B cell (primary cell): Measurements from ENCODE around the gene LTO1. TPM values are rescaled to one million over a fixed set of nuclear protein-coding genes. Genes with fewer than 3 reads are reported as not detected.

ENCODE experiments used
- ATAC-seq: fragments of 200-7000 bp; cut with Tn5 transposase; one replicate; pipeline ENCODE4 v1.10.0; 2021; ENCODE audit warnings: low read depth, mild to moderate bottlenecking, moderate number of reproducible peaks, moderate library complexity
- CTCF ChIA-PET: fragments of 350-600 bp; sonication (Branson Sonifier 250); formaldehyde crosslinking; loops from one replicate; lab custom pipeline; 2021; ENCODE audit warnings: antibody characterized with exemption, inconsistent platforms; lab: Charles Lee
- POLR2A ChIA-PET: fragments of 350-600 bp; sonication (Branson Sonifier 250); formaldehyde crosslinking; loops from one replicate; lab custom pipeline; 2021; ENCODE audit warnings: antibody characterized with exemption; lab: Charles Lee
- DNase-seq: peaks from one replicate; pipeline ENCODE4 v3.0.0; 2013
- H2AFZ ChIP-seq: 2 replicates; pipeline ENCODE4 v1.6.1; 2012; ENCODE audit warnings: mild to moderate bottlenecking, low read depth, low read length; ENCODE audit not compliant: insufficient read depth, poor library complexity, severe bottlenecking
- H3K27ac ChIP-seq, 2 donors: 1 replicate in 1 of 2; 2 replicates in 1 of 2; pipeline ENCODE4 v1.5.1; 2012 to 2013; ENCODE audit warnings: low read length in 2 of 2, mild to moderate bottlenecking in 2 of 2, moderate library complexity in 1 of 2
- H3K27me3 ChIP-seq, 4 experiments: fragments of 200-600 bp in 1 of 4; sonication (generic) in 1 of 4; replicated peaks in 1 of 4; 1 replicate in 2 of 4; 2 replicates in 2 of 4; pipeline versions ENCODE4 v1.6.1 to v1.7.0; 2013 to 2016; ENCODE audit warnings: low read length in 3 of 4, mild to moderate bottlenecking in 2 of 4, mixed read lengths in 1 of 4, moderate library complexity in 1 of 4; ENCODE audit not compliant: insufficient read depth in 4 of 4, control insufficient read depth in 3 of 4; ENCODE audit errors: control extremely low read depth in 1 of 4
- H3K36me3 ChIP-seq, 2 experiments: replicated peaks in 1 of 2; 1 replicate in 1 of 2; 2 replicates in 1 of 2; pipeline versions ENCODE4 v1.6.1 to v1.7.1; 2013; ENCODE audit warnings: low read length in 1 of 2; ENCODE audit not compliant: insufficient read depth in 2 of 2, control insufficient read depth in 1 of 2; ENCODE audit errors: control extremely low read depth in 1 of 2, extremely low read depth in 1 of 2
- H3K4me1 ChIP-seq, 2 donors: fragments of 200-600 bp in 1 of 2; sonication (generic) in 1 of 2; 1 replicate in 1 of 2; 2 replicates in 1 of 2; pipeline versions ENCODE4 v1.5.1 to v1.6.1; 2013 to 2017; ENCODE audit warnings: low read length in 2 of 2; ENCODE audit not compliant: control insufficient read depth in 2 of 2, insufficient read depth in 2 of 2
- H3K4me2 ChIP-seq: replicated peaks from 2 replicates; pipeline ENCODE3; 2012; ENCODE audit warnings: mild to moderate bottlenecking, low read depth, low read length; ENCODE audit not compliant: poor library complexity, severe bottlenecking
- H3K4me3 ChIP-seq, 5 experiments: fragments of 200-600 bp in 1 of 5; sonication (generic) in 1 of 5; 1 replicate in 3 of 5; 2 replicates in 2 of 5; pipeline versions ENCODE4 v1.5.1 to v1.7.0; 2011 to 2016; ENCODE audit warnings: low read length in 4 of 5, mild to moderate bottlenecking in 4 of 5, low read depth in 2 of 5, control low read depth in 1 of 5, moderate library complexity in 1 of 5; ENCODE audit not compliant: insufficient read depth in 1 of 5; ENCODE audit errors: control extremely low read depth in 1 of 5, extremely low read depth in 1 of 5
- H3K79me2 ChIP-seq: fragments of 200-600 bp; sonication (generic); one replicate; pipeline ENCODE4 v1.6.0; 2016; ENCODE audit warnings: low read length; ENCODE audit not compliant: control insufficient read depth, insufficient read depth
- H3K9ac ChIP-seq: fragments of 200-600 bp; sonication (generic); 2 replicates; pipeline ENCODE4 v1.6.1; 2017; ENCODE audit warnings: mild to moderate bottlenecking, low read length, moderate library complexity
- H3K9me3 ChIP-seq, 3 donors: one replicate each; pipeline versions ENCODE4 v1.6.1 to v1.7.1; 2013; ENCODE audit warnings: low read length in 2 of 3; ENCODE audit not compliant: control insufficient read depth in 2 of 3, insufficient read depth in 1 of 3; ENCODE audit errors: control extremely low read depth in 1 of 3
- H4K20me1 ChIP-seq: 2 replicates; pipeline ENCODE4 v1.6.0; 2012; ENCODE audit warnings: mild to moderate bottlenecking, low read length; ENCODE audit not compliant: insufficient read depth, control insufficient read depth, poor library complexity, severe bottlenecking
- H3K27ac Mint-ChIP-seq: one replicate; pipeline ENCODE4 v1.8.0; 2021; ENCODE audit warnings: mixed read lengths
- H3K27me3 Mint-ChIP-seq: one replicate; pipeline ENCODE4 v1.8.0; 2021; ENCODE audit warnings: mixed read lengths
- H3K4me1 Mint-ChIP-seq: one replicate; pipeline ENCODE4 v1.8.0; 2021; ENCODE audit warnings: mixed read lengths
- H3K4me3 Mint-ChIP-seq: one replicate; pipeline ENCODE4 v1.8.0; 2021; ENCODE audit warnings: mixed read lengths
- H3K9me3 Mint-ChIP-seq: one replicate; pipeline ENCODE4 v1.8.0; 2022; ENCODE audit warnings: mixed read lengths; ENCODE audit not compliant: insufficient read depth
- EZH2 ChIP-seq: IDR thresholded peaks from 2 replicates; pipeline ENCODE4 v1.6.1; 2012; ENCODE audit warnings: borderline replicate concordance, low read depth, mild to moderate bottlenecking, moderate library complexity, low read length; ENCODE audit not compliant: insufficient read depth, poor library complexity, severe bottlenecking
- WGBS: methylation state at CpG from one replicate; pipeline ENCODE4 v1.1.5; 2013; ENCODE audit warnings: missing lambda C conversion rate; ENCODE audit not compliant: insufficient coverage; 5-methylcytosine and 5-hydroxymethylcytosine counted together
- intact Hi-C: fragments of 100-400 bp; cut with micrococcal nuclease; formaldehyde crosslinking; loops from one replicate; pipeline ENCODE4 v1.10.0; 2022
- polyA plus RNA-seq: library from polyadenylated mRNA; depleted of rRNA; stranded (reverse); fragments of >200 nt; gene quantifications from 2 replicates; pipeline ENCODE4 v1.2.3, GENCODE V29; 2012
- total RNA-seq, 2 donors: library from RNA; stranded (reverse); fragments of 120-200 nt in 1 of 2; gene quantifications; 1 replicate in 1 of 2; 2 replicates in 1 of 2; pipeline versions ENCODE4 v1.2.3 to v1.2.4, GENCODE V29; 2013 to 2022
- TF ChIP-seq, protein P1 (sequence below): fragments of 200-600 bp; IDR thresholded peaks from one replicate; pipeline ENCODE4 v1.8.0; 2022; ENCODE audit warnings: antibody characterized with exemption, mild to moderate bottlenecking

The LTO1 gene
- total and polyA plus RNA-seq, 2 donors (not counting 1 experiment from before 2014, with no cell fraction given), result 44.4 to 68.8 TPM

DNA sequence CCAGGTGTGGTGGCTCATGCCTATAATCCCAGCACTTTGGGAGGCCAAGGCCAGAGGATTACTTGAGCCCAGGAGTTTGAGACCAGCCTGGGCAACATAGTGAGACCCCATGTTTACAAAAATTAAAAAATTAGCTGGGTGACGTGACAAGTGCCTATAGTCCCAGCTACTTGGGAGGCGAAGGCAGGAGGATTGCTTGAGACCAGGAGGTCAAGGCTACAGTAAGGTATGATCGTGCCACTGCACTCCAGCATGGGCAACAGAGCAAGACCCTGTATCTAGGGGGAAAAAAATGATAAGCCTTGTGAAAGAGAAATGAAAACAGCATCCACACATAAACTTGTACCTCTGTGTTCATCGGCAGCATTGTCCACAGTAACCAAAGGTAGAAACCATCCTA lies 42.3 kb downstream of the LTO1 start:
- no peak overlapping the region for H3K27ac Mint-ChIP-seq

DNA sequence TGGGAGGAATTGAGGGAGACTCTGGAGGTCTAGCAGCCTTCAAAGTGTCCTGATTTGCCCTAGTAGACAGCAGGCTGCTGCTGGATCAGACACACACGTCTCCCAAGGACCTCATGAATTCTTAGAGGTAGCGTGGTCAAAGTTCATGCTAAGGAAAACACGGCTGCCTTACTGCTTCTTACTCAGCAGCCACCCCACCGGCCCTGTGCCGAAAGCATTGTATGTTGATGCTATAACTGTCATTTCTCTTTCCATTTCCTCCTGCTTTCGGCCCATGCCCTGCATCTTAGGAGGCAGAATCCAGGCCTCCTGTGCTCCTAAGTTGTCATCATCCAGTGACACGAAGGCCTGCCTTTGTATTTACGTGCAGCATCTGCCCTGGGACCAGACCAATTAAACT lies 44.7 kb downstream of the LTO1 start:
- Histone ChIP-seq H3K36me3 (no peaks in the 10 kb centered on the region), H3K9me3 (peaks cover 0 to 37% (median 13%) of the 10 kb centered on the region in 3 donors), H3K27ac (no peak overlapping the region), H3K9ac (no peak overlapping the region), H3K27me3 (peaks cover 0 to 12% (median 2%) of the 10 kb centered on the region in 4 experiments), H4K20me1 (no peaks in the 10 kb centered on the region), H3K79me2 (no peaks in the 10 kb centered on the region), H3K4me1 (no peaks in the 10 kb centered on the region), H2AFZ (no peak overlapping the region), H3K4me2 (no peak overlapping the region), H3K4me3 (no peak overlapping the region)
- Mint-ChIP-seq H3K4me1 (no peaks in the 10 kb centered on the region), H3K9me3 (no peaks in the 10 kb centered on the region), H3K27me3 (peaks cover 40% of the 10 kb centered on the region), H3K4me3 (no peak overlapping the region), H3K27ac (no peak overlapping the region)
- TF ChIP-seq EZH2, result no peak
- TF ChIP-seq, protein P1, sequence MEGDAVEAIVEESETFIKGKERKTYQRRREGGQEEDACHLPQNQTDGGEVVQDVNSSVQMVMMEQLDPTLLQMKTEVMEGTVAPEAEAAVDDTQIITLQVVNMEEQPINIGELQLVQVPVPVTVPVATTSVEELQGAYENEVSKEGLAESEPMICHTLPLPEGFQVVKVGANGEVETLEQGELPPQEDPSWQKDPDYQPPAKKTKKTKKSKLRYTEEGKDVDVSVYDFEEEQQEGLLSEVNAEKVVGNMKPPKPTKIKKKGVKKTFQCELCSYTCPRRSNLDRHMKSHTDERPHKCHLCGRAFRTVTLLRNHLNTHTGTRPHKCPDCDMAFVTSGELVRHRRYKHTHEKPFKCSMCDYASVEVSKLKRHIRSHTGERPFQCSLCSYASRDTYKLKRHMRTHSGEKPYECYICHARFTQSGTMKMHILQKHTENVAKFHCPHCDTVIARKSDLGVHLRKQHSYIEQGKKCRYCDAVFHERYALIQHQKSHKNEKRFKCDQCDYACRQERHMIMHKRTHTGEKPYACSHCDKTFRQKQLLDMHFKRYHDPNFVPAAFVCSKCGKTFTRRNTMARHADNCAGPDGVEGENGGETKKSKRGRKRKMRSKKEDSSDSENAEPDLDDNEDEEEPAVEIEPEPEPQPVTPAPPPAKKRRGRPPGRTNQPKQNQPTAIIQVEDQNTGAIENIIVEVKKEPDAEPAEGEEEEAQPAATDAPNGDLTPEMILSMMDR, result no peak
- intact Hi-C loops, result no loop called here
- 98% methylated on average over 5 of the region's 8 CpGs for WGBS
- POLR2A ChIA-PET, result no interaction called here
- CTCF ChIA-PET, result no interaction called here
- DNase-seq, result no peak
- ATAC-seq, result no peak

More for the DNA sequence above, 42.3 kb downstream of the LTO1 start:
- WGBS, result 100% methylated on average over 1 of the region's 4 CpGs
- Histone ChIP-seq H3K9me3 (peaks cover 0 to 46% (median 13%) of the 10 kb centered on the region in 3 donors), H3K79me2 (no peaks in the 10 kb centered on the region), H3K36me3 (no peaks in the 10 kb centered on the region), H3K4me2 (no peak overlapping the region), H3K27me3 (peaks cover 0 to 31% (median 18%) of the 10 kb centered on the region in 4 experiments), H3K4me1 (peaks cover 13 to 15% of the 10 kb centered on the region in 2 donors), H3K4me3 (no peak overlapping the region), H2AFZ (no peak overlapping the region), H3K27ac (no peak overlapping the region), H4K20me1 (no peaks in the 10 kb centered on the region), H3K9ac (no peak overlapping the region)
- H3K9me3 Mint-ChIP-seq, result no peaks in the 10 kb centered on the region
- intact Hi-C loops, result no loop called here
- ATAC-seq, result no peak
- POLR2A ChIA-PET, result no interaction called here
- CTCF ChIA-PET, result no interaction called here
- TF ChIP-seq EZH2, result no peak
- TF ChIP-seq, protein P1, result no peak
- H3K4me3 Mint-ChIP-seq, result no peak overlapping the region
- peaks cover 39% of the 10 kb centered on the region for H3K27me3 Mint-ChIP-seq
- H3K4me1 Mint-ChIP-seq, result peaks cover 11% of the 10 kb centered on the region
- no peak for DNase-seq
